NCI-H524 (cell line): ENCODE results near the gene CTF1.
"Not testable (repeated sequence)": the region's sequence is repeated elsewhere in the genome, so short reads cannot be mapped to it uniquely, and the experiment has no call there.

Experiments used
- DNase-seq, 2 experiments: peaks; one replicate each; lab custom pipeline; 2025; lab: John Stamatoyannopoulos, UW

The CTF1 gene, protein sequence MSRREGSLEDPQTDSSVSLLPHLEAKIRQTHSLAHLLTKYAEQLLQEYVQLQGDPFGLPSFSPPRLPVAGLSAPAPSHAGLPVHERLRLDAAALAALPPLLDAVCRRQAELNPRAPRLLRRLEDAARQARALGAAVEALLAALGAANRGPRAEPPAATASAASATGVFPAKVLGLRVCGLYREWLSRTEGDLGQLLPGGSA

DNA sequence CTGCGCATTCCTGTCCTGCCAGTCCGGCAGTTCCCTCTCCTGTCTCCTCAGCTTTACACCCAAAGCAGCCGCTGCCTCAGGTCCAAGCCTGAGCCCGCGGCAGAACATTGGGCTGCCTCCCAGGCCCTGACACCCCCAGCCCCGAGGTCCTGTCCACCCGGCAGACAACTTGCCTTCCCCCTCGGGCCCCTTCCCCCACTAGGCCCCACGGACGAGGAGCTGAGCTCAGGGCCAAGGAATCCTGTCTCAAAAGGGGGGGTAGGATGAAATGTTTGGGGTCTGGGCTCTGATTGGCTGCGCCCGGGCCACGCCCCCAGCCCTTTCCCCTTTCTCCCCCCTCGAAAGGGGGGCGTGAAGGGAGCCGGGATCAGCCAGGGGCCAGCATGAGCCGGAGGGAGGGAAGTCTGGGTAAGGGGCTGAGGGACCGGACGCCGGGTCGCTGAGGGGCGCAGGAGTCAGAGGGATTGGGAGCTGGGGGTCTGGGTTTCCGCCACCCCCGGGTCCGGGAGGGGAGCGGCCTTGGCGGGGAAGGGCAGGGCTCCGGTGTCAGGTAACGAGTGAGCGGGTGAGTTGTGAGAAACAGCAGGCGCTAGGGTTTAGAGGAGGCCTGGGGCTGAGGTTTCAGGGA lies at the start of gene CTF1:
TSS of gene CTF1 (plus strand) at position 354 of the 628 bp plus-strand sequence. CDS start at position 384, 30 bp downstream.
- DNase-seq: no peak

DNA sequence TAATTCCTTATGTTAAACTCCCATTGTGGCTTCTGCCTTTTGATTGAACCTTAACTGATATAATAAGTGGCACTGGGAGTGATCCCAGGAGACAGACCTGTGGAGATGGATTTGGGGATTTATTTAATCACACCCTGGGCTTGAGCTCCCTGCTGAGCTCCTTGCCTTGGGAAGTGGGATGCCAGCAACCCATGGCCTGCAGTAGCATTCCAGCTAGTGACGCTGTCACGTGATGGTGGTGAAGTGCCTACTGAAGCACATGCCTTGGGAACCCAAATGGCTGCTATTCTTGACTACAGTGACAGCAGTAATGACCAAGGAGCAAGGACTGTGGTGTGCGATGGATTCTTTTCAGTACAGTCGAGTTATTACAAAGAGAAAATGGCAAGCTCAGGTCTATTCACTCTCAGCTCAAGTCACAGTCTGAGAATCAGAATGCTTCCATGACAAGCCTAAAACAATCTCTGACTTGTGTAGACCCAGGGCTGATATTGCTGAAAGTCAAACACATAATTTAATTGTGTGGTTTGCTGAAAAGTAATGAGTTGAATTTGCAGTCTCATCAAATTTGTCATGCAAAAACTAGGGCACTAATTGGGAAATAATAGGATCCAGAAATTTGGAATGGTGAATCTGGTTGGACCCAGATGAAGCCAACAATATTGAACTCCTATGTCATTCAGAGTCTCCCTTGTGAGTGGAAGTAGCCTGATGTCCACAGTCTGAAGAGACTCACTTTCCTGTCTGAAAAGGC lies 49.6 kb upstream of the CTF1 start:
- DNase-seq: no peak

DNA sequence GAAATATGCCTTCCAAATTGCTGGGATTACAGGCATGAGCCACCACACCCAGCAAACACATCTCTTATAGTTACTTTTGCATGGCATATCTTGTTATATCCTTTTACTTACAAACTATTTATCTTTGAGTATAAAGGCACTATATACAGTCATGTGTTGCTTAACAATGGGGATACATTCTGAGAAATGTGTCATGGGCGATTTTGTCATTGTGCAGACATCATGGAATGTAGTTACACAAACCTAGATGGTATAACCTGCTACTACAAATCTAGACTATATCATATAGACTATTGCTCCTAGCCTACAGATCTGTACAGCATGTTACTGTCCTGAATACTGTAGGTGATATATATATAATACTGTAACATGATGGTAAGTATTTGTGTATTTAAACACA lies 46.2 kb upstream of the CTF1 start:
- no peak for DNase-seq

DNA sequence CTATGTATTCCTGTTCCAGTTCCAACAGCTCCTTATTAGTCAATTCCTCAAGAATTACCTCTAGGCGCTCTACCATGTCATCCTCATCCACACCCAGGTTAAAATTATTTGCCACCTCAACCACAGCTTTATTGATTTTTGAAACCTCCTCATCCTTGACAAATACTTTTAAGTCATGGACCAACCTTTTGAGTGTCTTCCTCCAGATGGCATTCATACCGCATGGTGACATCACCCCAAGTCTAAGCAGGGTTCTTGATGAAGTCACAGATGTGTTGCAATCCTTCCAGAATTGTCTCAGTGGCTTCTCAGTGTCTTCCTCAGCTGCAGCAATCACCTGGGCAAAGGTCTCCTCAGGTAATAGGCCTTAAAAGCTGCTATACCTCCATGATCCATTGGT lies 42.7 kb upstream of the CTF1 start:
- DNase-seq: no peak

DNA sequence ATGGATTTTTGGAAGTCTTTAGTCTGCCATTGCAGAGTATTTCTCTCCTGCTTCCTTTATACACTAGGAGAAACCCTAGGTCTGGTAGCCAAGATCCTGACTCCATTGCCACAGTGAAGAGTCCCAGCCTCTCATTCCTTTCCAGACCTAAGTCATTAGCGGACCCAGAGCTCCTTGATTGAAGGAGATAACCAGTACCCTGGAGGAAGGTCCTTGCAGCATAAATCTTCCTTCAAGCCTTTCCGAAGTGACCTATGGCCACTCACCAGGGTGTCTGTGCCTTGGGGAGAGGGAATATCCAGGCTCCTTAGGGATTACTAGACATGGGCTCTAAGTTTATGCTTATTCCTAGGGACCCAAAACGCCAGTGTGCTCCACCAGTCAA lies 38.3 kb upstream of the CTF1 start:
- DNase-seq: no peak

DNA sequence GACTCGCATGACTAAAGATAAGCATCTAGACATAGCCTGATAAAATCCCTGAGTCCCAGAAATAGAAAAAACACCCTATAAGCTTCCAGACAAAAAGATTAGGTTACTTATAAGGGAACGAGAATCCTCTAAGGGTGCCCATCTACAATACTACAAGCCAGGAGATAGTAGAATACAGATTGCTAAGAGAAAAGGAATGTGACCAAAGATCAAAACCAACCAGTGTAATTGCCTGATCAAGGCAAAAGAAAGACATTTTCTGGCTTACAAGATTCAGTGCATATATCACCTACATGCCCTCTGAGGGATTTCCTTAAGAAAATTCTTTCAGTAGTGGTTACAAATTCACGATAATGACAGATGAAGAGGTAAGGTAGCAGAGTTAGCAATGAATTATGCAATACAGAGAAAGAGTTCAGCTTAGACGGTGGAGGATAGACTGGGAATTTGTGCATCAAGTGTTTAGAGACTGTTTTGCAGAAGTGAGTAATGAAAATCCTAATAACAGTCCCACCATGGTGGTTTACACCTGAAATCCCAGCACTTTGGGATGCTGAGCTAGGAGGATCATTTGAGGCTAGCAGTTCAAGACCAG lies 37.5 kb upstream of the CTF1 start:
- no peak for DNase-seq

DNA sequence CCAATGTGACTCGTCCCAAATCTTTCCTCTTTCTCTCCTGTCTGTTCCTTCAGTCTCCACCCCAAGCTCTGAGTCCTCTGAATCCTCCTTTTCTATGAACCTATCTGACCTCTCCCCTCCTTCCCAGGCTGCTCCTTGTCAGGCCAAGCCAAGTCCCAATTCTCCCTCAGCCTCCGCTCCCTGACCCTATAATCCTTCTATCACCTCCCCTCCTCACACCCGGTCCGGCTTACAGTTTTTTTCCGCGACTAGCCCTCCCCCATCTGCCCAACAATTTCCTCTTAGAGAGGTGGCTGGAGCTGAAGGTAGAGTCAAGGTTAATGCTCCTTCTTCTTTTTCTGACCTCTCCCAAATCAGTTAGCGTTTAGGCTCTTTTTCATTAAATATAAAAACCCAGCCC lies 35.7 kb upstream of the CTF1 start:
- not testable (repeated sequence) for DNase-seq

DNA sequence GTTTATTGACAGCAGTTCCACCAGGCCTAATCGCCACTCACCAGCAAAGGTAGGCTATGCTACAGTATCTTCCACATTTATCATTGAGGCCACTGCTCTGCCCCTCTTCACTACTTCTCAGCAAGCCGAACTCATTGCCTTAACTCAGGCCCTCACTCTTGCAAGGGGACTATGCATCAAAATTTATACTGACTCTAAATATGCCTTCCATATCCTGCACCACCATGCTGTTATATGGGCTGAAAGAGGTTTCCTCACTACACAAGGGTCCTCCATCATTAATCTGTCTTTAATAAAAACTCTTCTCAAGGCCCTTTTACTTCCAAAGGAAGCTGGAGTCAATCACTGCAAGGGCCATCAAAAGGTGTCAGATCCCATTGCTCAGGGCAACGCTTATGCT lies 33.2 kb upstream of the CTF1 start:
- DNase-seq: not testable (repeated sequence)

DNA sequence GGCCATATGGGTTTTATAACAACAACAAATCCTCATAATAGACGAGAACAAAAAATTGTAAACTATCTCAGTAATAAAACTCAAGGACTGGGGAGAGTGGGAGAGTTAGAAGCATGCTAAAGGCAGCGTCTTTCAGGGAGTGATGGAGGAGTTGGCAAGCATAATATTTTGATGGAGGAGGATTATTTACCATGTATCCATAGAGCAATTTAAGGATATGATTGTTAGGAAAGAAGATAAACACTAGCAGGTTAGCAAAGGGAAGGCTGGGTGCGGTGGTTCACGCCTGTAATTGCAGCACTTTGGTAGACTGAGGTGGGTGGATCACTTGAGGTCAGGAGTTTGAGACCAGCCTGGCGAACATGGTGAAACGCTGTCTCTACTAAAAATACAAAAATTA lies 30.4 kb upstream of the CTF1 start:
- no peak for DNase-seq

DNA sequence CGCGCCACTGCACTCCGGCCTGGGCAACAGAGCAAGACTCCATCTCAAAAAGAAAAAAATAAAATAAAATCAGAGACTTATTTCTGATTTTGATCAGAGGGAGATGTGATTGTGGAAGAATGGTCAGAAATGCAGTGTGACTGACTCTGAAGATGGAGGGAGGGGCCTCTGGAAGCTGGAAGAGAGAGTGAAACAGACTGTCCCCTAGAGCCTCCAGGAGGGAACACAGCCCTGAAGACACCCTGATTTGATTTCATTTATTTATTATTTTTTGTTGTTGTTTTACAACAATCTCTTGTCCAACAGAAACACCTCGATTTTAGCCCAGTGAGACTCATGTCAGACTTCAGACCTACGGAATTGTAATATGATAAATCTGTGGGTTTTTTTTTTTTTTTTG lies 28.7 kb upstream of the CTF1 start:
- DNase-seq: no peak

DNA sequence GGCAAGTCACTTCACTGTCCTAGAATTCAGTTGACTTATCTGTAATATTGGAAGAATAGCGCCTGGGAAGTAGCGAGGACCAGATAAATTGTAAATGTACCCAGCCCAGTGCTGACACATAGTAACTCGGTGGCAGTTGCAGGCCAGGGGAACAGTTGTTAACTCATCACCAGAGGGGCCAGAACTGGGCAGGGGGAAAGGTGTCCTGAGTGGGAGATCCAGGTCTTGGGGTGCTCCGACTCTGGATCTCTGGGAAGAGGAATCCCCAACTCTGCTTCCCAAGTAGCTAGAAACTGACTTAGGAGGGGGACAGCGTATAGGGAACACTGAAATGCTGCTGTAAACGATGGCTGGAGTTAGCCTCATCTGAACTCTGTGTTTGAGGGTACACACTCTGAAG lies 25.5 kb upstream of the CTF1 start:
- no peak for DNase-seq

DNA sequence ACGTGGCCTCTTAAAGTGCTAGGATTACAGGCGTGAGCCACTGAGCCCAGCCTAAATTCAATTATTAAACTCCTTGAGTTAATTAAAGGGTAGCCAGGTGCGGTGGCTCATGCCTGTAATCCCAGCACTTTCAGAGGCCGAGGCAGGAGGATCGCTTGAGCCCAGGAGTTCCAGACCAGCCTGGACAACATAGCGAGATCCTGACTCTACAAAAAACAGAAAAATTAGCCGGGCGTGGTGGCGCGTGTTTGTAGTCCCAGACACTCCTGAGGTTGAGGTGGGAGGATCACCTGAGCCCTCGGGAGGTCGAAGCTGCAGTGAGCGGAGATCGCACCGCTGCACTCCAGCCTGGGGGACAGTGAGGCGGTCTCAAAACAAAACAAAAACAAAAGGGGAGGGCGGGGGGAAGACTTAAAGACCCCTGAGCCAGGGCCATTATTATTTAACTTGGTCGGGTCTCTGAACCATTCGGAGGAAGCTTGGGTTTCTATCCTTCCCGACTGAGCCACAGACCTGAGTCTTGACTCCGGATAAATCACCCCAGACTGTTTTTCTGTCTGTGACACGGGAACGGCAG lies 22.1 kb upstream of the CTF1 start:
- no peak for DNase-seq

DNA sequence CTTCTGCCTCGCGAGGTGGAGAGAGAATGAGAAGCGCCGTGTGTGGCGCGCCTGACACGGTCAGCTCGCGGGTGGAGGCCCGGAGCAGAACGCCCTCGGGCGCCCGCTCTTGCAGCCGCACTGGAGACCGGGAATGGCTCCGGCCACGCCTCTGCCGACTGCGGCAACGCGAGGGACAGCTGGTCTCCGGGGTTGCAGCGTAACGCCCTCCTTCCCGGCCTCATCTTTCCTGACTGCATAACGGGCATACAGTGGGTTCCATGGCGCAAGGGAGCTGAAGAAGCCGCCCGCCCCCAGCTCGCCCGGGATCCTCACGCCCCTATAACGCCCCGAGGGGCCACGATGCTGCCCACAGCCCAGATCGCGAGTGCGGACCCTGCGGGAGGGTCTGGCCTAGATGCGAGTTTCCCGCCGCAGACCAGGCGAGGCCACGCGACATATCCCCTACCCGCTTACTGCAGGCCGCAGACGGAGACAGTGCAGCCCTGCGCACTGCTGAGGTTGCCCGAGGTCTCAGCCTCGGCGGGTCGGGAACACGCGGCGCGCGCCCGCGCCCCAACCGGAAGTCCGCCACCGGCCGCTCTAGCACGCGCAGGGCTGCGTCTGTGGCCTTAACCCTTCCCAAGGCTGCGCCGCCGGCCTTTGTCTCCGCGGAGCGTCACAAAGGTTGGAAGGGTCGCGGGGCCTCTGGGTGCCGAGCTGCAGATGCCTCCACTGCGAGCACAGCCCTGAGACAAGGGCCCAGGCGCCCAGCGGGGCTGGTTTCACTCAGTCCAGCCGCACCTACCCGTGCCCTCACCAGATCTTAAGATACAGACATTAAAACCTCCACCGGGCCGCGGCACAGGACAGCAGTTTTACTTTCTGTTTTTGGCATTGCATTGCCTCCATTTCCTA lies 21.3 kb upstream of the CTF1 start:
- peak; percentile 82 to 91 for DNase-seq

DNA sequence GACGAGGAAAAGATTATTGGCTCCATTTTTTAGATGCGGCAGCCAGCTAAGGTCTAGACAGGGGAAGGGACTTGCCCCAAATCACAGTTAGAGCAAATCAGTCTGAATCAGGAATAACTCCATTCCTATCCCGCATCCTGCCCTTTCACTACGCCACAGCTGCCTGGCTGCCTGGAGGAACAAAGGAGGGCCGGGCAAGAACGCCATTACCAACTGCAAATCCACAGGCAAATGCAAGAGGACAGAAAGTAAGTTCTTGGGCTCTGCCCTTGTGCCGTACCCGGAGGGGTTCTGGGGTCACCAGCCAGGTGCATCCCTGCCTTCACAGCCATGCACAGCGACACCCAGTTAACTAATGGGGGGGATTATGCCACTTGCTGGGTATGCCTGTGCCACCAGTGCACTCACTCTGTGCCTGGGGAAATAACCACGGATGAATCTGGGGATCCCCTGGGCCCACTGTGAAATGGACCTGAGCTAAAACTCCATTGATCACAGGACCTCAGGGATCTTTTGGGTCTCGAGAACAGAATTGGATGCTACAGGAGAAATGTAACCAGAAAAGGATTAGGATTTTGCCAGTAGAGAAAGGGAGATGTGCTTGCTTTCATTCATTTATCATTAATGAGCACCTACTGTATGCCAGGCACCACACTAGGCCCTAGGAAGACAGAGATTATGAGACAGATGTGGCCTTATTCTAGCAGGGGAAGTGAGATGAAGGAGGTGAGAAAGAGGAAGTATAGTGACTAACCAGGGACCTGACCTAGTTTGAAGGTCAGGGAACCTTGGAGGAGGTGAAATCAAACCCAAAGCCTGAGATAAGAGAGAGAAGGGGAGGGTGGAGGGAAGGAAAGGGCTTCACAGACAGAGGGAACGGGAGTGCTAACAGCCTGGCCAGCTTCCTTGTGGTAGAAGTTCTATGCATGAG lies 20.3 kb upstream of the CTF1 start:
- no peak for DNase-seq

DNA sequence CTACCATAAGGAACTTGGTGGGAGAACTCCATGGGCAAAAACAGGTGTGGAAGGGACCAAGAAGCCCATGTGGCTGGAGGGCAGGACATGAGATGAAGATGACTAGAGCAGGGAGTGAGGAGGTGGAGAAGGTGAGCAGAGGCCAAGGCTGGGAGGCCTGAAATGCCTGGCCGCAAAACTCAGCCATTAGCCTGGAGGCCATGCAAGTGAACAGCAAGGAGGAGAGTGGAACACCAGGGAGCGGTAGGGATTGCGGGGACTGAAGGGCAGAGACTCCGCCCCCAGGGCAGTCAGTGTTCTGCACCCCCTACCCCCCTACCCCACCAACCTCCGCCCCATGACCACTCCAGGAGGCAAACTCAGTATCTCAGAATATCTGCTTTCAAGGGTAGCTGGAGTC lies 19.5 kb upstream of the CTF1 start:
- DNase-seq: no peak

DNA sequence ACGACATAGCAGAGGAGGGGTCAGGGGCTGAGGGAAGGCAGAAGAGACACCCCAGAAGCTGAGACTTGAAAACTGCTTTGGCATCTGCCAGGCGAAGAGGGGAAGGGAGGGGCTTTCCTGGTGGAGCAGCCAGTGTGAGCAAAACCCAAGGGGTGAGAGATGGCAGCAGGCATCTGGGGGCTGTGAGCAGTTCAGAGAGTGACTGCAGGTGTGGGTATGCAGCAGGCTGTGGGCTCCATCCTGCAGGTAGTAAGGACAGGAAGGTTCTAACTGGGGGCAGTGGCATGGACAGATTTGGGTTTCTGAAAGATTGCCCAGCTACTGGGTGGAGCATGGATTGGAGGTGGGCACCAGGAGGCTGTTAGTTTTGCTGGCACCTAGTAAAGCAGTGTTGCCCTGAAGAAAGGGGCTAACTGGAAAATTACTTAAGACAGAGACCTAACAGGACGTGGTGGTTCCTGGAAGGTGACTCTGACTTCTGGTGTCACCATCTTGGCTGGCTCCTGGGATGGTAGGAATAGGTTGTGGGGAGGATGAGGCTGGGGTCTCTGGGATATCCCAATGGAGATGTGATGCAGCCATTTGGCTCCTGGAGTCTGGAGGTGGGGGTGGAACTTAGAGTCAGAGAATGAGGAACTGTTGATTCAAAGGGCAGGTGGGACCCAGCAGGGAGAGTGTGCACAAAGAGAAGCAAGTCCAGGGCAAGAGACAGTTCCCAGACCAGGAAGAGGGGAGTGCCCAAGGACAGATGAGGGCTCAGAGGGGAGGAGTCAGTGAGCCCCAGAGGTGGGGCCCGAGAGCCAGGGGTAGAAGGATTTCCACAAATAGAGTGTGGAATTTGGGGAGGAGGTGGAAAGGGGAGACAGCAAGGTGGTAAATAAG lies 13.7 kb upstream of the CTF1 start:
- DNase-seq: no peak

DNA sequence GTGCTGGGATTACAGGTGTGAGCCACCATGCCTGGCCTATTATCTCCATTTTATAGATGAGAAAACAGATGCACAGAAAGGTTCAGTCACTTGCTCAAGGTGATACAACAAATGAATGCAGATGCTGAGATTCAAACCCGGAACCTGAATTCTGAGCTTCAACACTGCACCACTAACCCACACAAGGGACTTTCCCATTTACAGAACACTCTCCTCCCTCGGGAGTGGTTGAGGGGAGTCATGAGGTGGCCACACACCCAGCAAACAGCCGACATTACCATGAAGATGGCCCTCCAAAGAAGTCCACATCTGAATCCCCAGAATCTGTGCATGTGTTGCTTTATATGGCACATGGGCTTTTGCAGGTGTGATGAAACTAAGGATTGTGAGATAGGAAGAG lies 11.7 kb upstream of the CTF1 start:
- DNase-seq: no peak

DNA sequence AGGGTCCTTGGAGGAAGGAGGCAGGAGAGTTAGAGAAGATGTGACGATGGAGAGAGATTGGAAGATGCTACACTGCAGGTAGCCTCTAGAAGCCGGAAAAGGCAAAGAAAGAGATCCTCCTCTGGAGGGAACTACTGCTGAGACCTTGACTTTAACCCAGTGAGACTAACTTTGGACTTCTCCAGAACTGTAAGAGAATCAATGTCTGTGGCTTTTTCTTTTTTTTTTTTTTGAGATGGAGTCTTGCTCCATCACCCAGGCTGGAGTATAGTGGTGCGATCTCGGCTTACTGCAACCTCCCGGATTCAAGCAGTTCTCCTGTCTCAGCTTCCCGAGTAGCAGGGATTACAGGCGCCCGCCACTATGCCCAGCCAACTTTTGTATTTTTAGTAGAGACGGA lies 11.2 kb upstream of the CTF1 start:
- DNase-seq: no peak

DNA sequence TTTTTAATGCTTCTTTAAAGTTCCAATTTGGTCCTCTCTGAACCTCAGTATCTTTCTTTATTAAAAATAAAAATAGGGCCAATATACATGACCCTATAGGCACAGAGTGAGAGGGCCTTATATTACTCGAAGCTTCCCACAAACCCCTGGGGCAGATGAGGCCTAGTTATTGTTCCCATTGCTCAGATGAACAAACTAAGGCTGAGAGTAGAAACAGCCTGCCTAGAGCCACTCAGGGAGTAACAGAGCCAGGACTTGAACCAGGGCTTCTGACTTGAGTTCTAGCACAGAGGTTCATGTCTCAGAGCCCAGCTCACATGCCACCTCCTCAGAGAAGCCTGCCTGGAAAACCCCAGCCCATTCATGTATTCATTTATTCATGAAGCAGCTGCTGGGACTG lies 10.3 kb upstream of the CTF1 start:
- no peak for DNase-seq

DNA sequence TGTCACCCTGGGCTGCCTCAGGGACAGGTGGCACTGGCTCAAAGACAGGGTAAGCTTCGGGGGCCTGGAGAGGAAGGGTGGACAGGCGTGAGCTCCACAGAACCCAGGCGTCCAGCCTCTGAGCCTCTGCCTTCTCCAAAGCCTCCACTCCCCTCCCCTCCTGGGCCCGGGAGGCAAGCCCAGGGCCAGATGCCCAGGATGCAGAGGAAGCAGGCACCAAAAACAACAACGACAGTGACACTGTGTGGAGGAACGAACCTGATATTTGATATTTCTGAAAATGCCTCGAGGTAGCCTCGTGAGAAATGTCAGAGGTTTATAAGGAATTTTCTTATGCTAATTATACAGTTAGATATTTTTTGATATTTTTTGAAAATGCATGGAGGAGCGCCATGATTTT lies 8.5 kb upstream of the CTF1 start:
- DNase-seq: no peak
